GM21390 (cell line): ENCODE measurements around the gene SFT2D2.

Experiments used
- ATAC-seq: cut with Tn5 transposase; IDR thresholded peaks from one replicate; pipeline ENCODE4 v1.9.1; 2021; ENCODE audit not compliant: unreplicated experiment

SFT2D2 gene

GRCh38 chr1:168264296-168264695 is 38.5 kb downstream of the SFT2D2 start:
- ATAC-seq, result no peak

- ATAC-seq, result no peak
Measured at GRCh38 chr1:168265596-168265995, 39.8 kb downstream of the SFT2D2 start.

GRCh38 chr1:168266644-168267186 is 40.9 kb downstream of the SFT2D2 start:
- ATAC-seq, result no peak

GRCh38 chr1:168271636-168272035 is 45.8 kb downstream of the SFT2D2 start:
- no peak for ATAC-seq

GRCh38 chr1:168273575-168273974 is 47.8 kb downstream of the SFT2D2 start:
- no peak for ATAC-seq

GRCh38 chr1:168279253-168279652 is 53.4 kb downstream of the SFT2D2 start:
- ATAC-seq, result no peak

GRCh38 chr1:168280296-168280927 is 54.6 kb downstream of the SFT2D2 start, which contains the start of gene TBX19:
Gene TBX19 (plus strand): TSS chr1:168280877. CDS start chr1:168281091, 214 bp downstream.
- no peak for ATAC-seq

- ATAC-seq, result no peak
Measured at GRCh38 chr1:168281603-168282325, 56.0 kb downstream of the SFT2D2 start.

- no peak for ATAC-seq
Measured at GRCh38 chr1:168285521-168285790, 59.7 kb downstream of the SFT2D2 start.

GRCh38 chr1:168285971-168286927 is 60.4 kb downstream of the SFT2D2 start:
- ATAC-seq, result no peak

- ATAC-seq, result no peak
Measured at GRCh38 chr1:168287237-168287664, 61.4 kb downstream of the SFT2D2 start.

GRCh38 chr1:168288311-168289052 is 62.7 kb downstream of the SFT2D2 start:
- ATAC-seq, result no peak

GRCh38 chr1:168291222-168291837 is 65.5 kb downstream of the SFT2D2 start:
- ATAC-seq, result no peak

- ATAC-seq, result no peak
Measured at GRCh38 chr1:168293356-168293755, 67.6 kb downstream of the SFT2D2 start.

- ATAC-seq, result no peak
Measured at GRCh38 chr1:168295411-168296114, 69.8 kb downstream of the SFT2D2 start.

- no peak for ATAC-seq
Measured at GRCh38 chr1:168297019-168297730, 71.4 kb downstream of the SFT2D2 start.

- no peak for ATAC-seq
Measured at GRCh38 chr1:168298446-168298845, 72.6 kb downstream of the SFT2D2 start.

GRCh38 chr1:168300626-168301025 is 74.8 kb downstream of the SFT2D2 start:
- no peak for ATAC-seq
